Right lobe of liver (tissue), 6 donors: ENCODE results near the gene OSBPL5. TPM values are rescaled to one million over a fixed set of nuclear protein-coding genes. Genes with fewer than 3 reads are reported as not detected.
A peak's percentile ranks its signal among the peaks of the same experiment; 100 is the strongest.

Experiments used
- ATAC-seq, 4 donors: fragments of 200-7000 bp; cut with Tn5 transposase; one replicate each; pipeline ENCODE4 v1.9.1; 2020; ENCODE audit warnings: mild to moderate bottlenecking in 4 of 4, moderate library complexity in 4 of 4
- DNase-seq, 3 donors: peaks; one replicate each; pipeline ENCODE4 v3.0.0-alpha.2; 2020
- H3K27ac ChIP-seq, 3 donors: fragments of 200-600 bp; one replicate each; pipeline ENCODE4 v1.8.0; 2022
- H3K27me3 ChIP-seq, 2 donors: fragments of 200-600 bp; one replicate each; pipeline ENCODE4 v1.8.0; 2022
- H3K36me3 ChIP-seq, 4 donors: fragments of 200-600 bp; sonication (generic) in 1 of 4; one replicate each; pipeline versions ENCODE4 v1.5.1 to v1.8.0; 2017 to 2022; ENCODE audit warnings: control low read depth in 1 of 4
- H3K4me1 ChIP-seq, 4 donors: fragments of 200-600 bp; sonication (generic) in 1 of 4; one replicate each; pipeline versions ENCODE4 v1.5.1 to v1.8.0; 2017 to 2022; ENCODE audit warnings: control low read depth in 1 of 4
- H3K4me3 ChIP-seq, 3 donors: fragments of 200-600 bp; one replicate each; pipeline ENCODE4 v1.8.0; 2022
- H3K9me3 ChIP-seq, 4 donors: fragments of 200-600 bp; sonication (generic) in 1 of 4; one replicate each; pipeline versions ENCODE4 v1.5.1 to v1.8.0; 2017 to 2022; ENCODE audit warnings: control low read depth in 1 of 4
- POLR2A ChIP-seq: fragments of 450-650 bp; IDR thresholded peaks from one replicate; pipeline ENCODE4 v1.6.1; 2017; ENCODE audit warnings: antibody characterized with exemption, mild to moderate bottlenecking
- WGBS: methylation state at CpG from one replicate; pipeline ENCODE4 v1.1.6; 2018; ENCODE audit warnings: low coverage, low lambda C conversion rate; ENCODE audit not compliant: insufficient coverage; ENCODE audit errors: missing lambda C conversion rate; 5-methylcytosine and 5-hydroxymethylcytosine counted together
- intact Hi-C, 2 donors: fragments of 100-400 bp; cut with DNase I; formaldehyde crosslinking; loops; one replicate each; pipeline versions ENCODE4 v1.11.2 to v1.14.1; 2022
- total RNA-seq, 6 experiments: library from RNA; depleted of rRNA in 2 of 6; stranded (reverse); fragments of >200 nt in 2 of 6; fragmentation: NEBNext Ultra II Directional in 3 of 6; extraction: Animal tissue kit (Norgen Biotek cat#: 25700) in 3 of 6; gene quantifications; one replicate each; pipeline versions ENCODE4 v1.1.0 to v1.2.4, GENCODE V29; 2016 to 2023
- TF ChIP-seq, protein P1 (sequence below), 4 donors: fragments of 200-600 bp in 3 of 4; fragments of 450-650 bp in 1 of 4; IDR thresholded peaks; one replicate each; pipeline versions ENCODE4 v1.5.1 to v1.8.0; 2016 to 2022; ENCODE audit warnings: antibody characterized with exemption in 4 of 4, mild to moderate bottlenecking in 2 of 4
- donor health status: DM: no; HTN: yes; CAD: no.
- donor health status: DM: no; HTN: no; CAD: no.
- donor health status: DM: no; HTN: no; CAD: no.
- donor health status: DM: no; HTN: yes; CAD: no.
- donor health status: DM: no; HTN: yes; CAD: no.

OSBPL5 gene
- total RNA-seq, 6 experiments from 2014 or later, result 2.2 to 6.3 (median 3.4) TPM

DNA sequence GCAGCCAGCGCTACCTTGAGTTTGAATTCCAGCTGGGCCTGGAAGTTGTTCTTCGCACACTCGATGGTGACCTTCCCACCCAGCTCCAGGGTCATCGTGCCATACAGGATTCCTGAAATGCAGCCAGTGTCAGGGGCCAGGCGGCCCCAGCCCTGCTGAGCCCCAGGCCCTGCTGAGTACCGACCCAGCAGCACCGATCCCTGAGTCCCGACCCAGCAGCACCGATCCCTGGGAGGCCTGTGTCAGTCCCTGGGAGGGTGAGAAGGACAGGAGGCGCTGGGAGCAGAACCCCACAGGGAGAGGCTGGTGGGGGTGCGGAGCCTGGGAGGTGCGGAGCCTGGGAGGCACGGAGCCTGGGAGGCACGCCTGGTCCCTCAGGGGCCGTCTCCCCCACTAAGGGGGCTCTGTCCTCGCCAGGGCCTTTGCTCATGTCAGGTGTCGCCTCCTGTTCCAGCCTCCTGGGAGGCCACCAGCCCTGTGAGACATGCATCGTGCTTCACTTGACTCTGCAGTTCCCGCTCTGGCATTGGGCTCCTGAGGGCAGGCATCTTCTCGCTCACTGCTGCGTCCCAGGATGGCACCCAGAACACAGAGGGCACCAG, 70.8 kb downstream of the OSBPL5 start:
- ATAC-seq (no peak), DNase-seq (no peak)
- TF ChIP-seq POLR2A, result no peak
- TF ChIP-seq, protein P1, sequence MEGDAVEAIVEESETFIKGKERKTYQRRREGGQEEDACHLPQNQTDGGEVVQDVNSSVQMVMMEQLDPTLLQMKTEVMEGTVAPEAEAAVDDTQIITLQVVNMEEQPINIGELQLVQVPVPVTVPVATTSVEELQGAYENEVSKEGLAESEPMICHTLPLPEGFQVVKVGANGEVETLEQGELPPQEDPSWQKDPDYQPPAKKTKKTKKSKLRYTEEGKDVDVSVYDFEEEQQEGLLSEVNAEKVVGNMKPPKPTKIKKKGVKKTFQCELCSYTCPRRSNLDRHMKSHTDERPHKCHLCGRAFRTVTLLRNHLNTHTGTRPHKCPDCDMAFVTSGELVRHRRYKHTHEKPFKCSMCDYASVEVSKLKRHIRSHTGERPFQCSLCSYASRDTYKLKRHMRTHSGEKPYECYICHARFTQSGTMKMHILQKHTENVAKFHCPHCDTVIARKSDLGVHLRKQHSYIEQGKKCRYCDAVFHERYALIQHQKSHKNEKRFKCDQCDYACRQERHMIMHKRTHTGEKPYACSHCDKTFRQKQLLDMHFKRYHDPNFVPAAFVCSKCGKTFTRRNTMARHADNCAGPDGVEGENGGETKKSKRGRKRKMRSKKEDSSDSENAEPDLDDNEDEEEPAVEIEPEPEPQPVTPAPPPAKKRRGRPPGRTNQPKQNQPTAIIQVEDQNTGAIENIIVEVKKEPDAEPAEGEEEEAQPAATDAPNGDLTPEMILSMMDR (IDR thresholded peaks at IDR 0.05), result no peak
- H3K27me3 ChIP-seq, result no peaks in the 10 kb centered on the region
- H3K4me1 ChIP-seq, result no peaks in the 10 kb centered on the region
- H3K27ac ChIP-seq, result no peak overlapping the region
- H3K9me3 ChIP-seq, result no peaks in the 10 kb centered on the region
- WGBS, result 54% methylated on average over 3 of the region's 21 CpGs
- intact Hi-C loops, result loop anchor here (5.0 kb wide), 1 partner anchor 57 kb away; no protein-coding TSS in a partner anchor
- H3K4me3 ChIP-seq, result no peak overlapping the region
- H3K36me3 ChIP-seq, result no peaks in the 10 kb centered on the region

- H3K27me3 ChIP-seq, result no peaks in the 10 kb centered on the region
- no peak for DNase-seq
- TF ChIP-seq, protein P1 (IDR thresholded peaks at IDR 0.05), result no peak
- TF ChIP-seq POLR2A, result no peak
- H3K27ac ChIP-seq, result no peak overlapping the region
- H3K4me1 ChIP-seq, result no peaks in the 10 kb centered on the region
- ATAC-seq, result peak in 3 of 4 donors; percentile 9 to 39 (median 18)
- H3K9me3 ChIP-seq, result no peaks in the 10 kb centered on the region
- H3K4me3 ChIP-seq, result no peak overlapping the region
- WGBS, result 62% methylated on average over 9 of the region's 36 CpGs
- no peaks in the 10 kb centered on the region for H3K36me3 ChIP-seq
- intact Hi-C loops, result loop anchor here (5.0 kb wide), 1 partner anchor 56 kb away; no protein-coding TSS in a partner anchor
Observed at GRCh38 chr11:3093281-3094191, 71.6 kb downstream of the OSBPL5 start.

DNA sequence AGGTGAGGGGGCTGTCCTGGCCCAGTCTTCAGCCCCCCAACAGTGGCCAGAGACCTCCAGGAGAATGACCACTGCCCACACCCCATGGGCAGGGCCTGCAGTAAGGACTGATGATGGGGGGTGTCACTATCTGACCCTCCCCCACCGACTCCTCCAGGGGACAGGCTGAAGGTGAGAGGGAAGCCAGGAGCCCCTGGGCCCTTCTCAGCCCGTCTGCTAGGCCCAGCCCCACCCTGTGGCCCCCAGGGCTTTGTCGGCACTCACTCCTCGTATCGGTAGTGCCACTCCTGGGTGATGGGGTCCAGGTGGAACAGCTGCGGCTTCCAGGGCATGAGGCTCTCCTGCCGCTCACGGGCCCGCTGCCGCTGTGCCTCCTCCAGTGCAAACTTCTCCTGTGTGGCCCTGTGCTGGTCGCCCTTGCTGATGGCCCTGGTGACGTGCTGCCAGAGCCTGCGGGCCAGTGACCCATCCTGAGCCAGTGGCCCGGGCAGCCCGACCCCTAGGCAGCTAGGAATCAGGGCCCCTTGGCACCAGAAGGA, 72.4 kb downstream of the OSBPL5 start:
- Histone ChIP-seq H3K36me3 (no peaks in the 10 kb centered on the region), H3K27me3 (no peaks in the 10 kb centered on the region), H3K4me3 (no peak overlapping the region), H3K27ac (no peak overlapping the region), H3K4me1 (no peaks in the 10 kb centered on the region), H3K9me3 (no peaks in the 10 kb centered on the region)
- DNase-seq (no peak), ATAC-seq (no peak)
- intact Hi-C loops, result loop anchor here (5.0 kb wide), 1 partner anchor 55 kb away; no protein-coding TSS in a partner anchor
- TF ChIP-seq, protein P1 (IDR thresholded peaks at IDR 0.05), result no peak
- TF ChIP-seq POLR2A, result no peak
- no CpG with 5 or more reads among the region's 15 CpGs for WGBS

- Histone ChIP-seq H3K27me3 (no peaks in the 10 kb centered on the region), H3K9me3 (no peaks in the 10 kb centered on the region), H3K36me3 (no peaks in the 10 kb centered on the region), H3K27ac (no peak overlapping the region), H3K4me1 (no peaks in the 10 kb centered on the region), H3K4me3 (no peak overlapping the region)
- intact Hi-C loops, result loop anchor here (5.0 kb wide), 1 partner anchor 55 kb away; no protein-coding TSS in a partner anchor
- ATAC-seq (peak; percentile 78 to 89 (median 84)), DNase-seq (peak; percentile 68 to 78 (median 77))
- TF ChIP-seq POLR2A, result no peak
- TF ChIP-seq, protein P1 (IDR thresholded peaks at IDR 0.05), result peak; percentile 97 to 100 (median 98)
- WGBS, result 22% methylated on average over 7 of the region's 27 CpGs
Observed at GRCh38 chr11:3091846-3092602, 73.1 kb downstream of the OSBPL5 start.
